ENCODE data around the gene PLCB4.

Gene PLCB4

GRCh38 chr20:9302091-9302462, 233.2 kb downstream of the PLCB4 start:
- TF ChIP-seq POLR2AphosphoS5 (IDR thresholded peaks at IDR 0.05; ENCODE audit: low read depth, low read length) (no peak), SIN3A (IDR thresholded peaks at IDR 0.05; ENCODE audit: borderline replicate concordance, insufficient read depth, low read length) (no peak)

GRCh38 chr20:9306521-9306920, 237.6 kb downstream of the PLCB4 start:
- TF ChIP-seq POLR2AphosphoS5 (IDR thresholded peaks at IDR 0.05; ENCODE audit: low read depth, low read length) (no peak), TAF1 (IDR thresholded peaks at IDR 0.05; ENCODE audit: borderline replicate concordance, insufficient read depth, low read length) (no peak), FOXP2 (optimal IDR thresholded peaks at IDR 0.05; ENCODE audit: borderline replicate concordance, extremely low read depth, extremely low read length, insufficient read depth) (no peak), SIN3A (IDR thresholded peaks at IDR 0.05; ENCODE audit: borderline replicate concordance, insufficient read depth, low read length) (no peak)
- TF ChIP-seq, protein P1, sequence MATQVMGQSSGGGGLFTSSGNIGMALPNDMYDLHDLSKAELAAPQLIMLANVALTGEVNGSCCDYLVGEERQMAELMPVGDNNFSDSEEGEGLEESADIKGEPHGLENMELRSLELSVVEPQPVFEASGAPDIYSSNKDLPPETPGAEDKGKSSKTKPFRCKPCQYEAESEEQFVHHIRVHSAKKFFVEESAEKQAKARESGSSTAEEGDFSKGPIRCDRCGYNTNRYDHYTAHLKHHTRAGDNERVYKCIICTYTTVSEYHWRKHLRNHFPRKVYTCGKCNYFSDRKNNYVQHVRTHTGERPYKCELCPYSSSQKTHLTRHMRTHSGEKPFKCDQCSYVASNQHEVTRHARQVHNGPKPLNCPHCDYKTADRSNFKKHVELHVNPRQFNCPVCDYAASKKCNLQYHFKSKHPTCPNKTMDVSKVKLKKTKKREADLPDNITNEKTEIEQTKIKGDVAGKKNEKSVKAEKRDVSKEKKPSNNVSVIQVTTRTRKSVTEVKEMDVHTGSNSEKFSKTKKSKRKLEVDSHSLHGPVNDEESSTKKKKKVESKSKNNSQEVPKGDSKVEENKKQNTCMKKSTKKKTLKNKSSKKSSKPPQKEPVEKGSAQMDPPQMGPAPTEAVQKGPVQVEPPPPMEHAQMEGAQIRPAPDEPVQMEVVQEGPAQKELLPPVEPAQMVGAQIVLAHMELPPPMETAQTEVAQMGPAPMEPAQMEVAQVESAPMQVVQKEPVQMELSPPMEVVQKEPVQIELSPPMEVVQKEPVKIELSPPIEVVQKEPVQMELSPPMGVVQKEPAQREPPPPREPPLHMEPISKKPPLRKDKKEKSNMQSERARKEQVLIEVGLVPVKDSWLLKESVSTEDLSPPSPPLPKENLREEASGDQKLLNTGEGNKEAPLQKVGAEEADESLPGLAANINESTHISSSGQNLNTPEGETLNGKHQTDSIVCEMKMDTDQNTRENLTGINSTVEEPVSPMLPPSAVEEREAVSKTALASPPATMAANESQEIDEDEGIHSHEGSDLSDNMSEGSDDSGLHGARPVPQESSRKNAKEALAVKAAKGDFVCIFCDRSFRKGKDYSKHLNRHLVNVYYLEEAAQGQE (IDR thresholded peaks at IDR 0.05; ENCODE audit: insufficient read depth in 1 of 2, low read depth in 2 of 2, low read length in 2 of 2), result no peak

DNA sequence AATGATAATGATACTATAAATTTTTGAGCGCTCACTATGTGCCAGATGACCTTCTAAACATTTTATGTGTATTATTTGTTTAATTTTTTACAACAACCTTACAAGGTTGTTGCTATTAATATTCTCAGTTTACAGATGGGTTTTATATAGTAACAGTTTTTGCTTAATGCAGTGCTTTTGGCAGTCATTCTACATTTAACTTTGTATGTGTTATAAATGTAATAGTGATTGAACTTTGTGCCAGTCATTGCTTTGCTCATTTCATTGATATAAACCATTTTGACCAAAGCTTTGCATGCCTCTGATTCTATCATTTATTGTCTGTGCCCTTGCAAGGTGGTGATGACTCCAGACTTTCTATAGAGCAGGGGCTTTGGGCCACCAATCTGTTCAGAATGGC, 239.2 kb downstream of the PLCB4 start:
- no peak for TF ChIP-seq SIN3A (IDR thresholded peaks at IDR 0.05; ENCODE audit: borderline replicate concordance, insufficient read depth, low read length)
- TF ChIP-seq, protein P1 (IDR thresholded peaks at IDR 0.05; ENCODE audit: insufficient read depth in 1 of 2, low read depth in 2 of 2, low read length in 2 of 2), result no peak

DNA sequence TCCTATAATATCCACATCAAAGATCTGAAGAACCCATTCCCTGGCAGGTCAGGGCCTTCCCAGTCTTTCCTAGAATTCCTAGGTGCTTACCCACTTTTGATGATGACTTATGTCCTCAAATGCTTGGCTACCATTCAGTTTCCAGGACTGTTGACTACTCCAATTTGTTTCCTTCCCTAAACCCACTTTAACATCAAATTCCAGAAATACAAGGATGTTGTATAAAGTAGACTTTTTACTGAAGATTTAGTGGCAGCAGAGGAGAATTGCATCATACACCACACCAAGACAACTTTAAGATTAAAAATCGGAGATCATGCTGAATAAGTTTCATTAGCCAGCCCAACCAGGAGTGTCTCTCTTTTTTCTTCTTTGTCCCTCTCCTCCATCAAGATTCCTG, 242.2 kb downstream of the PLCB4 start:
- TF ChIP-seq FOXP2 (optimal IDR thresholded peaks at IDR 0.05; ENCODE audit: borderline replicate concordance, extremely low read depth, extremely low read length, insufficient read depth) (no peak), POLR2AphosphoS5 (IDR thresholded peaks at IDR 0.05; ENCODE audit: low read depth, low read length) (no peak), SIN3A (IDR thresholded peaks at IDR 0.05; ENCODE audit: borderline replicate concordance, insufficient read depth, low read length) (no peak), TAF1 (IDR thresholded peaks at IDR 0.05; ENCODE audit: borderline replicate concordance, insufficient read depth, low read length) (no peak)
- TF ChIP-seq, protein P1 (IDR thresholded peaks at IDR 0.05; ENCODE audit: insufficient read depth in 1 of 2, low read depth in 2 of 2, low read length in 2 of 2), result no peak

DNA sequence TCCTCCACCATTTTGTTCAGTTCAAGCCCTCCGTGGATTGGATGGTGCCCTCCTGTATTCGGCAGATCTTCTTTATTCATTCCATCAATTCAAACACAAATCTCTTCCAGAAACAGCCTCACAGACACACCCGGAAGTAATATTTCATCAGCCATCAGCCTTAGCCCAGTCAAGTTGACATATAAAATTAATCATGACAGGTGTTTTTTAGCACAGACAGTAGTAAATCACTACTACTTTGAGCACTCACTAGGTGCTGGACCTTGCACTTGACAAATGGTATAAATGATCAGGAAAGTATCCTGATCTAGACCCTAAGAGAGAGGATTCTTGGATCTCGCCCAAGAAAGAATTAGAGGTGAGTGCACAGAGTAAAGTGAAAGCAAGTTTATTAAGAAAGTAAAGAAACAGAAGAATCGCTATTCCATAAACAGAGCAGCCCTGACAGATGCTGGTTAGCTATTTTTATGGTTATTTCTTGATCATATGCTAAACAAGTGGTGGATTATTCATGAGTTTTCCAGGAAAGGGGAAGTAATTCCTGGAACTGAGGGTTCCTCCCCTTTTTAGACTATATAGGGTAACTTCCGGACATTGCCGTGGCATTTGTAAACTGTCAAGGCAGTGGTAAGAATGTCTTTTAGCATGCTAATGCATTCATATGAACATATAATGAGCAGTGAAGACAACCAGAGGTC, 250.9 kb downstream of the PLCB4 start:
- TF ChIP-seq POLR2AphosphoS5 (IDR thresholded peaks at IDR 0.05; ENCODE audit: low read depth, low read length) (no peak), SIN3A (IDR thresholded peaks at IDR 0.05; ENCODE audit: borderline replicate concordance, insufficient read depth, low read length) (no peak), FOXP2 (optimal IDR thresholded peaks at IDR 0.05; ENCODE audit: borderline replicate concordance, extremely low read depth, extremely low read length, insufficient read depth) (no peak), TAF1 (IDR thresholded peaks at IDR 0.05; ENCODE audit: borderline replicate concordance, insufficient read depth, low read length) (no peak)
- TF ChIP-seq, protein P1 (IDR thresholded peaks at IDR 0.05; ENCODE audit: insufficient read depth in 1 of 2, low read depth in 2 of 2, low read length in 2 of 2), result no peak

Measured in PFSK-1 (cell line).